Testis (tissue), 2 donors: ENCODE measurements around the gene MYO7A.

Source experiments
- CTCF ChIP-seq, 3 experiments: fragments of 450-650 bp in 2 of 3; fragments of 200-600 bp in 1 of 3; sonication (generic) in 1 of 3; IDR thresholded peaks; one replicate each; pipeline ENCODE4 v1.5.1; 2016 to 2019; ENCODE audit warnings: antibody characterized with exemption in 3 of 3, mild to moderate bottlenecking in 2 of 3, moderate library complexity in 1 of 3
- POLR2A ChIP-seq: fragments of 450-650 bp; IDR thresholded peaks from one replicate; pipeline ENCODE4 v1.6.1; 2017; ENCODE audit warnings: antibody characterized with exemption, mild to moderate bottlenecking, moderate library complexity

- no peak for TF ChIP-seq CTCF (IDR thresholded peaks at IDR 0.05)
- TF ChIP-seq POLR2A, result no peak
Measured at GRCh38 chr11:77090373-77091111, 37.5 kb upstream of the MYO7A start.
